Tibial artery (tissue), 4 donors: ENCODE measurements around the gene FSTL3.

ENCODE experiments used
- DNase-seq, 2 donors: peaks; one replicate each; pipeline ENCODE4 v3.0.0-alpha.2; 2019
- H3K27ac ChIP-seq, 2 donors: fragments of 200-600 bp; sonication (generic) in 1 of 2; 1 replicate in 1 of 2; 2 replicates in 1 of 2; pipeline ENCODE4 v1.5.1; 2018 to 2019; ENCODE audit warnings: mild to moderate bottlenecking in 1 of 2
- H3K27me3 ChIP-seq, 2 donors: fragments of 200-600 bp; sonication (generic) in 1 of 2; one replicate each; pipeline versions ENCODE4 v1.5.1 to v1.6.0; 2016 to 2019
- H3K36me3 ChIP-seq, 3 donors: fragments of 200-600 bp; sonication (generic) in 2 of 3; one replicate each; pipeline ENCODE4 v1.5.1; 2016 to 2019; ENCODE audit warnings: mild to moderate bottlenecking in 2 of 3
- H3K4me1 ChIP-seq, 4 donors: fragments of 200-600 bp; sonication (generic) in 2 of 4; 1 replicate in 3 of 4; 2 replicates in 1 of 4; pipeline ENCODE4 v1.5.1; 2016 to 2019
- H3K4me3 ChIP-seq, 2 donors: fragments of 200-600 bp; sonication (generic) in 1 of 2; 1 replicate in 1 of 2; 2 replicates in 1 of 2; pipeline ENCODE4 v1.5.1; 2018 to 2019; ENCODE audit warnings: mild to moderate bottlenecking in 2 of 2
- H3K9me3 ChIP-seq, 3 donors: fragments of 200-600 bp; sonication (generic) in 1 of 3; one replicate each; pipeline ENCODE4 v1.5.1; 2016 to 2019
- CTCF ChIP-seq, 2 experiments: fragments of 200-600 bp in 1 of 2; fragments of 450-650 bp in 1 of 2; IDR thresholded peaks; one replicate each; pipeline ENCODE4 v1.5.1; 2017 to 2019; ENCODE audit warnings: antibody characterized with exemption in 2 of 2, mild to moderate bottlenecking in 1 of 2, moderate library complexity in 1 of 2
- intact Hi-C: fragments of 100-400 bp; cut with DNase I; formaldehyde crosslinking; loops from one replicate; pipeline ENCODE4 v1.15.0; 2023; ENCODE audit warnings: low total_unique reads

FSTL3 gene

GRCh38 chr19:647566-648284 lies 28.5 kb upstream of the FSTL3 start:
- Histone ChIP-seq H3K27ac (no peak overlapping the region), H3K4me1 (no peaks in the 10 kb centered on the region), H3K27me3 (no peaks in the 10 kb centered on the region), H3K4me3 (no peak overlapping the region), H3K9me3 (no peaks in the 10 kb centered on the region), H3K36me3 (peaks cover 40 to 82% (median 73%) of the 10 kb centered on the region in 3 donors)
- no peak for DNase-seq
- intact Hi-C loops = no loop called here
- no peak for TF ChIP-seq CTCF (IDR thresholded peaks at IDR 0.05)

- TF ChIP-seq CTCF (IDR thresholded peaks at IDR 0.05) = no peak
- peaks cover 40 to 88% (median 76%) of the 10 kb centered on the region in 3 donors for H3K36me3 ChIP-seq
- no peak overlapping the region for H3K27ac ChIP-seq
- H3K9me3 ChIP-seq = no peaks in the 10 kb centered on the region
- intact Hi-C loops = no loop called here
- H3K4me3 ChIP-seq = no peak overlapping the region
- no peak for DNase-seq
- no peaks in the 10 kb centered on the region for H3K4me1 ChIP-seq
- no peaks in the 10 kb centered on the region for H3K27me3 ChIP-seq
Measured at GRCh38 chr19:648305-648704, 27.9 kb upstream of the FSTL3 start.

- no peak for DNase-seq
- TF ChIP-seq CTCF (IDR thresholded peaks at IDR 0.05) = no peak
- Histone ChIP-seq H3K36me3 (peaks cover 40 to 97% (median 84%) of the 10 kb centered on the region in 3 donors), H3K4me1 (no peaks in the 10 kb centered on the region), H3K4me3 (no peak overlapping the region), H3K9me3 (no peaks in the 10 kb centered on the region), H3K27me3 (no peaks in the 10 kb centered on the region), H3K27ac (no peak overlapping the region)
- intact Hi-C loops = no loop called here
Measured at GRCh38 chr19:648904-649801, 27.0 kb upstream of the FSTL3 start.

- Histone ChIP-seq H3K36me3 (peaks cover 40 to 91% (median 82%) of the 10 kb centered on the region in 3 donors), H3K9me3 (no peaks in the 10 kb centered on the region), H3K27me3 (no peaks in the 10 kb centered on the region), H3K27ac (no peak overlapping the region), H3K4me3 (no peak overlapping the region), H3K4me1 (no peaks in the 10 kb centered on the region)
- no peak for TF ChIP-seq CTCF (IDR thresholded peaks at IDR 0.05)
- no peak for DNase-seq
- intact Hi-C loops = no loop called here
Measured at GRCh38 chr19:650121-650520, 26.1 kb upstream of the FSTL3 start.

GRCh38 chr19:651114-651818 lies 24.9 kb upstream of the FSTL3 start:
- intact Hi-C loops = no loop called here
- TF ChIP-seq CTCF (IDR thresholded peaks at IDR 0.05) = no peak
- H3K36me3 ChIP-seq = peaks cover 40 to 85% (median 75%) of the 10 kb centered on the region in 3 donors
- no peaks in the 10 kb centered on the region for H3K27me3 ChIP-seq
- no peak overlapping the region for H3K4me3 ChIP-seq
- no peak for DNase-seq
- no peaks in the 10 kb centered on the region for H3K9me3 ChIP-seq
- no peak overlapping the region for H3K27ac ChIP-seq
- H3K4me1 ChIP-seq = no peaks in the 10 kb centered on the region
